Thoracic aorta (tissue), 2 donors: ENCODE results near the gene TMEM114. TPM values are rescaled to one million over a fixed set of nuclear protein-coding genes. Genes with fewer than 3 reads are reported as not detected.

Experiments
- ATAC-seq: fragments of 150-250 bp; one replicate; pipeline ENCODE4 v1.8.0; 2017; ENCODE audit warnings: low read depth; ENCODE audit not compliant: insufficient number of reproducible peaks, low FRiP score
- DNase-seq: peaks from one replicate; pipeline ENCODE4 v3.0.0-alpha.2; 2020; ENCODE audit warnings: low spot score
- H3K27ac ChIP-seq, 2 donors: fragments of 200-600 bp; sonication (generic); 1 replicate in 1 of 2; 2 replicates in 1 of 2; pipeline ENCODE4 v1.5.1; 2016; ENCODE audit warnings: mild to moderate bottlenecking in 2 of 2, moderate library complexity in 2 of 2
- H3K27me3 ChIP-seq: fragments of 200-600 bp; sonication (generic); replicated peaks from 2 replicates; pipeline ENCODE4 v1.6.0; 2016; ENCODE audit warnings: mild to moderate bottlenecking; ENCODE audit not compliant: insufficient read depth
- H3K36me3 ChIP-seq: fragments of 200-600 bp; sonication (generic); one replicate; pipeline ENCODE4 v1.5.1; 2016
- H3K4me1 ChIP-seq, 2 donors: fragments of 200-600 bp; sonication (generic); 1 replicate in 1 of 2; 2 replicates in 1 of 2; pipeline versions ENCODE4 v1.5.1 to v1.6.0; 2016; ENCODE audit warnings: low read depth in 2 of 2, mild to moderate bottlenecking in 1 of 2; ENCODE audit not compliant: control insufficient read depth in 1 of 2
- H3K4me3 ChIP-seq: fragments of 200-600 bp; sonication (generic); 2 replicates; pipeline ENCODE4 v1.5.1; 2016; ENCODE audit warnings: mild to moderate bottlenecking
- H3K9me3 ChIP-seq: fragments of 200-600 bp; sonication (generic); 2 replicates; pipeline ENCODE4 v1.5.1; 2016
- CTCF ChIP-seq: fragments of 200-600 bp; sonication (generic); IDR thresholded peaks from one replicate; pipeline ENCODE4 v1.5.1; 2019; ENCODE audit warnings: antibody characterized with exemption
- total RNA-seq, 2 donors: library from RNA; depleted of rRNA; stranded (reverse); fragments of >200 nt; gene quantifications; one replicate each; pipeline versions ENCODE4 v1.1.0 to v1.2.3, GENCODE V29; 2016

Gene TMEM114
- total RNA-seq, 2 donors from 2014 or later: not detected

GRCh38 chr16:8631373-8631772 is 41.1 kb upstream of the TMEM114 start:
- DNase-seq (no peak), ATAC-seq (no peak)
- Histone ChIP-seq H3K27ac (no peak overlapping the region), H3K4me3 (no peak overlapping the region), H3K27me3 (no peaks in the 10 kb centered on the region), H3K4me1 (no peaks in the 10 kb centered on the region), H3K9me3 (no peaks in the 10 kb centered on the region), H3K36me3 (peaks cover 60% of the 10 kb centered on the region)
- no peak for TF ChIP-seq CTCF

- H3K36me3 ChIP-seq: peaks cover 66% of the 10 kb centered on the region
Measured at GRCh38 chr16:8630255-8630953, 40.1 kb upstream of the TMEM114 start.

GRCh38 chr16:8628981-8629725 is 38.8 kb upstream of the TMEM114 start:
- no peaks in the 10 kb centered on the region for H3K27me3 ChIP-seq
- H3K4me1 ChIP-seq: no peaks in the 10 kb centered on the region
- no peak overlapping the region for H3K4me3 ChIP-seq
- no peak for TF ChIP-seq CTCF
- DNase-seq (no peak), ATAC-seq (no peak)
- H3K27ac ChIP-seq: no peak overlapping the region
- H3K36me3 ChIP-seq: peaks cover 59% of the 10 kb centered on the region
- no peaks in the 10 kb centered on the region for H3K9me3 ChIP-seq

More at GRCh38 chr16:8630255-8630953, 40.1 kb upstream of the TMEM114 start:
- Histone ChIP-seq H3K9me3 (no peaks in the 10 kb centered on the region), H3K4me1 (no peaks in the 10 kb centered on the region), H3K4me3 (no peak overlapping the region), H3K27ac (no peak overlapping the region), H3K27me3 (no peaks in the 10 kb centered on the region)
- no peak for TF ChIP-seq CTCF
- ATAC-seq (no peak), DNase-seq (no peak)

GRCh38 chr16:8627456-8627855 is 37.1 kb upstream of the TMEM114 start:
- no peak for DNase-seq
- TF ChIP-seq CTCF: no peak
- Histone ChIP-seq H3K27me3 (no peaks in the 10 kb centered on the region), H3K4me3 (no peak overlapping the region), H3K9me3 (no peaks in the 10 kb centered on the region), H3K27ac (no peak overlapping the region), H3K4me1 (peaks cover 6 to 12% of the 10 kb centered on the region in 2 donors), H3K36me3 (peaks cover 51% of the 10 kb centered on the region)
- ATAC-seq: no peak

- H3K4me3 ChIP-seq: no peak overlapping the region
- TF ChIP-seq CTCF: no peak
- H3K36me3 ChIP-seq: peaks cover 51% of the 10 kb centered on the region
- H3K27me3 ChIP-seq: no peaks in the 10 kb centered on the region
- H3K4me1 ChIP-seq: peaks cover 9 to 17% of the 10 kb centered on the region in 2 donors
- ATAC-seq: no peak
- DNase-seq: no peak
- no peak overlapping the region for H3K27ac ChIP-seq
- no peaks in the 10 kb centered on the region for H3K9me3 ChIP-seq
Measured at GRCh38 chr16:8626946-8627345, 36.6 kb upstream of the TMEM114 start.
